ENCODE results near the gene NSL1.
A peak's percentile ranks its signal among the peaks of the same experiment; 100 is the strongest.

NSL1 gene

DNA sequence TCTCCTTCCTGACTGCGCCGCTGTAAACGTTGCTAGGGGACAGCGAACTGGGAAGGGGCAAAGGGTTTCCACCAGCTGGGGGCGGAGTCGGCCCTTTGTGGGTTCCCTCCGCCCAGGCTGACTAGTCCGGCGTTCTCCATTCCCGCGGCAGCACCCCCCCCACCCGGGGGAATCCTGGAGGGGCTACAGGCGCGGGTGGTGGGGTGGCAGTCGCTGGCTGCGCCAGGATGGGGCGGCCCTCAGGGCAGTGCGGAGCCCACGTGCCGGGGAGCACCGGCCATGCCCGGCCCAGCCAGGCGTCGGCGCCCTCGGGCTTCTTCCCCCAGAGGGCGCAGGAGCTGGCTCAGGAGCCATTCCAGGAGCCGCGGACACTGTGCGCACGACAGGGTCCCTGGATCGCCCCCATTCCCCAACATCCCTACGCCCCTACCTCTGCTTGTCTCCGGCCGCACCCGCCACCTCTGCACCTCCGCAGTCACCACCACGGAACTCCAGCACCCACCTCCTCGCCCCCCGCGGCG lies 92.4 kb downstream of the NSL1 start:
- no peak overlapping the region for H3K27ac ChIP-seq
- TF ChIP-seq ZFX (IDR thresholded peaks at IDR 0.05; ENCODE audit: borderline replicate concordance), result no peak
- TF ChIP-seq, protein P1, sequence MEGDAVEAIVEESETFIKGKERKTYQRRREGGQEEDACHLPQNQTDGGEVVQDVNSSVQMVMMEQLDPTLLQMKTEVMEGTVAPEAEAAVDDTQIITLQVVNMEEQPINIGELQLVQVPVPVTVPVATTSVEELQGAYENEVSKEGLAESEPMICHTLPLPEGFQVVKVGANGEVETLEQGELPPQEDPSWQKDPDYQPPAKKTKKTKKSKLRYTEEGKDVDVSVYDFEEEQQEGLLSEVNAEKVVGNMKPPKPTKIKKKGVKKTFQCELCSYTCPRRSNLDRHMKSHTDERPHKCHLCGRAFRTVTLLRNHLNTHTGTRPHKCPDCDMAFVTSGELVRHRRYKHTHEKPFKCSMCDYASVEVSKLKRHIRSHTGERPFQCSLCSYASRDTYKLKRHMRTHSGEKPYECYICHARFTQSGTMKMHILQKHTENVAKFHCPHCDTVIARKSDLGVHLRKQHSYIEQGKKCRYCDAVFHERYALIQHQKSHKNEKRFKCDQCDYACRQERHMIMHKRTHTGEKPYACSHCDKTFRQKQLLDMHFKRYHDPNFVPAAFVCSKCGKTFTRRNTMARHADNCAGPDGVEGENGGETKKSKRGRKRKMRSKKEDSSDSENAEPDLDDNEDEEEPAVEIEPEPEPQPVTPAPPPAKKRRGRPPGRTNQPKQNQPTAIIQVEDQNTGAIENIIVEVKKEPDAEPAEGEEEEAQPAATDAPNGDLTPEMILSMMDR (IDR thresholded peaks at IDR 0.05), result peak; percentile 86

- no peak for TF ChIP-seq ZFX (IDR thresholded peaks at IDR 0.05; ENCODE audit: borderline replicate concordance)
- TF ChIP-seq, protein P1 (IDR thresholded peaks at IDR 0.05), result no peak
- H3K27ac ChIP-seq, result no peak overlapping the region
Observed at GRCh38 chr1:212698467-212699103, 93.0 kb downstream of the NSL1 start.

- no peak overlapping the region for H3K27ac ChIP-seq
- TF ChIP-seq ZFX (IDR thresholded peaks at IDR 0.05; ENCODE audit: borderline replicate concordance), result no peak
- TF ChIP-seq, protein P1 (IDR thresholded peaks at IDR 0.05), result no peak
Observed at GRCh38 chr1:212696721-212697331, 94.8 kb downstream of the NSL1 start.

DNA sequence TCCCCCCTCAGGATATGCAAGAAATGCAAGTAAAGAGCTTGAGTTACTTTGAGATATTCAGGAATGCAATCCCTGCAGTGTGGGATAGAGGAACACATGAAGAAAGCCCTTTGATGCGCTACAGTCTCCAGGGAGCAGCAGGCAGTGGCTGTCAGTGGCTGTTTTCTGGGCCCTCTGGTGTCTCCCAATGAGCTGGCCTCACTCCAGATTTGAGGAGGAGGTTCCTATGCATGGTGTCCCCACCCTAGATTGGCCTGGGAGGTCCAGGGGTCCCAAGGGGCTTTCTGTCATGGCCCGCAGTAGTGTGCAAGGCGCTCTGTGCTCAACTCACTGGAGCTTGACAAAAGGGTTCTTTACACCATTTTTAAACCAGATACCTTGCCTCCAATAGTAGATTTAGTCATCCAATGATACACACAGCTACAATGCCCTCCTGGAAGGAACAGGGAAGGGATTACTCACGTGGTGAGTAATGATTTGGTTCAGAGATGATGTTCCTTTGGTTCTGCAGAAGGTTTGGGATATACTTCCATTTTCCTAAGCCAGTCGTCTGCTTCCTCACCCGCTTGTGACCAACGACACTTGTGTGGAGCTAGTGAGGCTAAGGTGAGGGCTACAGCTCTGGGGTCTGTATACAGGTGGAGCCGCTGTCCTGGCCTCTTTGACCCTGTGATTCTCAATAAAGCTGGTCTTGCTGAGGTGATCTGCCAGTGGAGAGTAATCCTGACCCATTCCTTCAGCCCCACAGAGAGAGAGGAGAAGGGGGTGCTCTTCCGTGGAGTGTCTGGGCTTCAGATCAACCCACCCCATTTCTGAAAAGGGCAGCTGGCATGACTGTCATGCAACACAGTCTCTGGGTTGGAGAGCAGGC lies 98.6 kb downstream of the NSL1 start:
- H3K27ac ChIP-seq, result no peak overlapping the region
- no peak for TF ChIP-seq ZFX (IDR thresholded peaks at IDR 0.05; ENCODE audit: borderline replicate concordance)
- TF ChIP-seq, protein P1 (IDR thresholded peaks at IDR 0.05), result no peak

- TF ChIP-seq, protein P1 (IDR thresholded peaks at IDR 0.05), result no peak
- no peak for TF ChIP-seq ZFX (IDR thresholded peaks at IDR 0.05; ENCODE audit: borderline replicate concordance)
- H3K27ac ChIP-seq, result no peak overlapping the region
Observed at GRCh38 chr1:212691561-212692071, 100.0 kb downstream of the NSL1 start.

DNA sequence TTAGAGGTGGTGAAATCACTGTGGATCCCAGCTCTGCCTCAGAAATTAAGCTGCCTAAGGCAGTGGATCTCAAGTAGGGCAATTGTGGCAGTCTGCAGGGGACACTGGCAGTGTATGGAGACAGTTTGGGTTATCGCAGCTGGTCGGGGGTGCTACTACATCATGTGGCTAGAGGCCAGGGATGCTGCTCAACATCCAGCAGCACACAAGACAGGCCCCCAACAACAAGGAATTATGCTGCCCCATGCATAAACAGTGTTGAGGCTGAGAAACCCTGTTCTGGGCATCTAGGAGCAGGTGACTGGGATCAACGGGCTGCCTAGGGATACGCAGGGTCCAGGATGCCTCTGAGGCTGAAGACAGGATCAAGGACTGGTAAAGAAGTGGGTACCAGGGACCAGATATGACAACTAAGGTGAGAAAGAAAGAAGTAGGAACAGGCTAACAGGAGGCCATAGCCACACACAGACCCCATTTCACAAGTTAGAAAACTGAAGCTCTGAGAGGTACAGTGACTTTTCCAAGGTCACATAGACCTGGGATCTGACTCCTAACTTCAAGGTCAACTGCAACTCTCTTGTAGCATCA lies 100.7 kb downstream of the NSL1 start:
- TF ChIP-seq ZFX (IDR thresholded peaks at IDR 0.05; ENCODE audit: borderline replicate concordance), result no peak
- TF ChIP-seq, protein P1 (IDR thresholded peaks at IDR 0.05), result no peak
- no peak overlapping the region for H3K27ac ChIP-seq

Data from 22Rv1 (cell line).